Mucosa of descending colon (tissue), 3 donors: ENCODE data around the gene GPR176. TPM values are rescaled to one million over a fixed set of nuclear protein-coding genes. Genes with fewer than 3 reads are reported as not detected.

ENCODE experiments used
- ATAC-seq: fragments of 200-7000 bp; cut with Tn5 transposase; one replicate; pipeline ENCODE4 v1.9.1; 2020; ENCODE audit warnings: mild to moderate bottlenecking, moderate library complexity
- DNase-seq, 3 donors: peaks; one replicate each; pipeline ENCODE4 v3.0.0-alpha.2; 2020
- H3K36me3 ChIP-seq: fragments of 200-600 bp; one replicate; pipeline ENCODE4 v1.8.0; 2021; ENCODE audit warnings: low read depth, mild to moderate bottlenecking
- H3K4me1 ChIP-seq: fragments of 200-600 bp; one replicate; pipeline ENCODE4 v1.8.0; 2021; ENCODE audit warnings: low read depth, mild to moderate bottlenecking
- H3K4me3 ChIP-seq: fragments of 200-600 bp; one replicate; pipeline ENCODE4 v1.8.0; 2021; ENCODE audit warnings: mild to moderate bottlenecking
- H3K9me3 ChIP-seq: fragments of 200-600 bp; one replicate; pipeline ENCODE4 v1.8.0; 2021; ENCODE audit warnings: mild to moderate bottlenecking
- CTCF ChIP-seq: fragments of 200-600 bp; IDR thresholded peaks from one replicate; pipeline ENCODE4 v1.8.0; 2022; ENCODE audit warnings: antibody characterized with exemption, mild to moderate bottlenecking
- intact Hi-C, 2 donors: fragments of 100-400 bp; cut with DNase I in 1 of 2; cut with micrococcal nuclease in 1 of 2; formaldehyde crosslinking; loops; one replicate each; pipeline versions ENCODE4 v1.11.0 to v1.11.1; 2022; cut with DNase I, micrococcal nuclease
- total RNA-seq, 3 donors: library from RNA; stranded (reverse); fragmentation: NEBNext Ultra II Directional in 2 of 3; extraction: Animal tissue kit (Norgen Biotek cat#: 25700) in 2 of 3; gene quantifications; one replicate each; pipeline versions ENCODE4 v1.2.1 to v1.2.4, GENCODE V29; 2021 to 2023
- donor health status: DM: no; HTN: no; CAD: no; lungs with moderate emphysema.
- donor health status: DM: no; HTN: no; CAD: no.
- donor health status: DM: no; HTN: yes; CAD: no.

GPR176 gene
- total RNA-seq, 3 donors from 2014 or later, result 0.32 to 4.9 (median 1.2) TPM

- no peak for TF ChIP-seq CTCF
- H3K36me3 ChIP-seq, result no peaks in the 10 kb centered on the region
- H3K9me3 ChIP-seq, result no peaks in the 10 kb centered on the region
- ATAC-seq (no peak), DNase-seq (no peak)
- H3K4me3 ChIP-seq, result no peak overlapping the region
- H3K4me1 ChIP-seq, result peaks cover 10% of the 10 kb centered on the region
- intact Hi-C loops, result no loop called here
These were observed 15.2 kb upstream of the GPR176 start for GRCh38 chr15:39935241-39935640.

GRCh38 chr15:39934397-39935071 lies 14.5 kb upstream of the GPR176 start:
- intact Hi-C loops, result no loop called here
- DNase-seq (peak in 1 of 3 donors; percentile 14), ATAC-seq (peak; percentile 16)

GRCh38 chr15:39931615-39932014 lies 11.5 kb upstream of the GPR176 start:
- H3K4me1 ChIP-seq, result peaks cover 10% of the 10 kb centered on the region
- TF ChIP-seq CTCF, result no peak
- no peaks in the 10 kb centered on the region for H3K36me3 ChIP-seq
- H3K9me3 ChIP-seq, result no peaks in the 10 kb centered on the region
- no peak for ATAC-seq
- H3K4me3 ChIP-seq, result no peak overlapping the region
- no peak for DNase-seq
- intact Hi-C loops, result no loop called here

More at GRCh38 chr15:39934397-39935071, 14.5 kb upstream of the GPR176 start:
- Histone ChIP-seq H3K4me3 (peak overlapping the region; percentile 52), H3K36me3 (no peaks in the 10 kb centered on the region), H3K9me3 (no peaks in the 10 kb centered on the region), H3K4me1 (peaks cover 10% of the 10 kb centered on the region)
- no peak for TF ChIP-seq CTCF

GRCh38 chr15:39926526-39926925 lies 6.5 kb upstream of the GPR176 start:
- intact Hi-C loops, result no loop called here
- ATAC-seq, result no peak
- Histone ChIP-seq H3K4me3 (no peak overlapping the region), H3K36me3 (no peaks in the 10 kb centered on the region), H3K4me1 (no peaks in the 10 kb centered on the region), H3K9me3 (no peaks in the 10 kb centered on the region)
- TF ChIP-seq CTCF, result no peak
- DNase-seq, result no peak

- no peak for TF ChIP-seq CTCF
- no peak overlapping the region for H3K4me3 ChIP-seq
- H3K36me3 ChIP-seq, result no peaks in the 10 kb centered on the region
- DNase-seq, result no peak
- intact Hi-C loops, result no loop called here
- no peak for ATAC-seq
- no peaks in the 10 kb centered on the region for H3K9me3 ChIP-seq
- peaks cover 3% of the 10 kb centered on the region for H3K4me1 ChIP-seq
These were observed 5.2 kb upstream of the GPR176 start for GRCh38 chr15:39925112-39925842.
